K562 (cell line): ENCODE data around the gene NINJ1. TPM values are rescaled to one million over a fixed set of nuclear protein-coding genes. Genes with fewer than 3 reads are reported as not detected.

Experiments used
- ARID3A ChIP-seq: IDR thresholded peaks from 2 replicates; pipeline ENCODE4 v1.6.1; 2012; ENCODE audit warnings: low read depth, low read length, improper control_type of control experiment, borderline replicate concordance
- DLX4 ChIP-seq: fragments of 250-450 bp; sonication (Bioruptor Pico); IDR thresholded peaks from 2 replicates; pipeline ENCODE4 v1.6.1; 2021; ENCODE audit warnings: mild to moderate bottlenecking
- MLX ChIP-seq, 2 experiments: fragments of 450-650 bp in 1 of 2; sonication (generic) in 1 of 2; formaldehyde crosslinking; conservative IDR thresholded peaks; 2 replicates each; pipeline versions ENCODE4 v1.4.0 to v1.8.1; 2020 to 2022; ENCODE audit warnings: mild to moderate bottlenecking in 1 of 2, missing genetic modification reagents in 1 of 2
- NCOR1 ChIP-seq: fragments of 450-650 bp; IDR thresholded peaks from 2 replicates; pipeline ENCODE4 v1.6.1; 2016; ENCODE audit warnings: mild to moderate bottlenecking, moderate library complexity
- NUFIP1 ChIP-seq: fragments of 450-650 bp; IDR thresholded peaks from 2 replicates; pipeline ENCODE4 v1.6.1; 2018; ENCODE audit not compliant: partially characterized antibody
- RCOR1 ChIP-seq, 2 experiments: IDR thresholded peaks; 2 replicates each; pipeline ENCODE4 v1.6.1; 2012; ENCODE audit warnings: low read depth in 2 of 2, low read length in 2 of 2, borderline replicate concordance in 1 of 2, improper control_type of control experiment in 1 of 2
- RFX7 ChIP-seq: fragments of 250-450 bp; sonication (Bioruptor Pico); IDR thresholded peaks from 2 replicates; pipeline ENCODE4 v1.5.1; 2021; ENCODE audit warnings: mild to moderate bottlenecking
- SP2 ChIP-seq: IDR thresholded peaks from 2 replicates; pipeline ENCODE4 v1.6.1; 2011; ENCODE audit warnings: mild to moderate bottlenecking, low read depth, low read length, moderate library complexity; ENCODE audit not compliant: poor library complexity, severe bottlenecking; ENCODE audit errors: extremely low read depth
- TEAD1 ChIP-seq, 2 experiments: fragments of 450-650 bp in 1 of 2; sonication (generic) in 1 of 2; formaldehyde crosslinking; IDR thresholded peaks; 2 replicates each; pipeline versions ENCODE4 v1.4.0 to v1.8.0; 2020 to 2022; ENCODE audit warnings: mild to moderate bottlenecking in 2 of 2, missing genetic modification reagents in 1 of 2
- XRCC4 ChIP-seq: IDR thresholded peaks from one replicate; pipeline ENCODE4 v1.6.1; 2011; ENCODE audit not compliant: insufficient read depth, insufficient read length; ENCODE audit errors: extremely low read depth
- ZFPM2 ChIP-seq: fragments of 250-450 bp; sonication (Bioruptor Pico); IDR thresholded peaks from 2 replicates; pipeline ENCODE4 v1.5.1; 2022; ENCODE audit warnings: mild to moderate bottlenecking
- ZKSCAN1 ChIP-seq: fragments of 150-350 bp; IDR thresholded peaks from 2 replicates; pipeline ENCODE4 v1.6.1; 2016; ENCODE audit warnings: low read depth, low read length
- ZNF384 ChIP-seq: IDR thresholded peaks from 2 replicates; pipeline ENCODE4 v1.6.1; 2012; ENCODE audit warnings: low read depth, low read length, improper control_type of control experiment
- ZNF518B ChIP-seq: fragments of 250-450 bp; sonication (Bioruptor Pico); IDR thresholded peaks from 2 replicates; pipeline ENCODE4 v1.5.0; 2021; ENCODE audit warnings: mild to moderate bottlenecking, moderate library complexity
- ZNF561 ChIP-seq: fragments of 450-650 bp; formaldehyde crosslinking; conservative IDR thresholded peaks from 2 replicates; pipeline ENCODE4 v1.4.0; 2020; ENCODE audit warnings: mild to moderate bottlenecking, moderate library complexity
- ZSCAN29 ChIP-seq: fragments of 450-650 bp; IDR thresholded peaks from 2 replicates; pipeline ENCODE4 v1.6.1; 2017
- polyA plus RNA-seq, 8 experiments: library from polyadenylated mRNA; depleted of rRNA in 4 of 8; stranded (reverse) in 5 of 8; unstranded in 3 of 8; fragments of >200 nt; fragmentation: Nextera tagmentation in 2 of 8; fragmentation: Illumina TruSeq in 1 of 8; extraction: Ambion mirVana in 2 of 8; extraction: Trizol in 1 of 8; gene quantifications; 2 replicates each; pipeline versions ENCODE4 v1.2.1 to v1.2.3, GENCODE V29; 2011 to 2014; ENCODE audit warnings: inconsistent platforms in 1 of 8, missing spikeins in 1 of 8
- total RNA-seq, 7 experiments: library from RNA; depleted of rRNA in 6 of 7; stranded (reverse); fragments of >200 nt in 6 of 7; fragmentation: Illumina TruSeq in 2 of 7; extraction: Trizol in 2 of 7; gene quantifications; 2 replicates each; pipeline versions ENCODE4 v1.2.1 to v1.2.3, GENCODE V29; 2011 to 2021; ENCODE audit warnings: low replicate concordance in 1 of 7
- TF ChIP-seq, protein P1 (sequence below): fragments of 250-450 bp; sonication (Bioruptor Pico); IDR thresholded peaks from 2 replicates; pipeline ENCODE4 v1.8.0; 2022; ENCODE audit warnings: moderate library complexity, mild to moderate bottlenecking, inconsistent platforms

The NINJ1 gene
- total and polyA plus RNA-seq, 9 of the 15 experiments (the other 6 are each of a cell fraction or from before 2014, with no cell fraction given), result 0.13 to 8.4 (median 4.9) TPM

DNA sequence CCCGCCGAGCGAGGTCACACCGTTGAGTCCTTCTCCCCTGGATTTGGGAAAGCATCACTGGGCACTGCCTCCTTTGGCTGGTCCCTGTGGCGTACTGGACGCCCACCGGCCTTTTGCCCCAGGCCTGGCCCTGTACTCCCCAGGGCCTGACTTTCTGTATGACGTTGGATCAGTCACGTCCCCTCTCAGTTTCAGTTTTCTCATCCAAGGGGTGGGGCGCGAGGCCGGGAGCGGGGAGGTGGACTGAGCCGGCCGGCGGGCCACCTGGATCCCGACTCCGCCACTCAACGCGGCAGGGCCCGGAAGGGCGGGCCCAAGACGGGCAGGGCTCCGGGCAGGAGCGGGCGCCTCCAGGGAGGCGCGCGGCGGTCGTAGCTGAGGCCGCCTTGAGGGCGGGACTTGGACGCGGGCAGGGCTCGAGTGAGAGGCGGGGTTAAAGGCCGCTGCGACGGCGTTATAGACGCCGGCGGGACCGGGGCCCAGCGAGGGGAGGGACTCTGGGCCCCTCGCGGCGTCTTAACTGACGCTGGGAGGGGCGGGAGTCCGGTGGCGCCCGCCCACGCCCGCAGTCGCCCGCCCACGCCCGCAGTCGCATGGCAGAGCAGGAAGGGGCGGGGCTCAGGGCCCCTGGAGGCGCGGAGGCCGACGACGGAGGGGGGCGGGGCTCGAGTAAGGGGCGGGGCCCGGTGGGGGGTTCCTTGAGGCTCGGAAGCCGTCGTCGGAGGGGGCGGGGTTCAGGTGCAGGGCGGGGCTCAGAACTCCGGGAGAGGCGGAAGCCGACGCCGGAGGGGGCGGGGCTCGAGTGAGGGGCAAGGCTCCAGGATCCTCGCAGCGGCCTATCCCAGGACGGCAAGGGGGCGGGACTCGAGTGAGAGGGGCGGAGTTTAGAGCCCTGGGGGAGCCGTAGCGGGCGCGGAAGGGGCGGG is 38.6 kb downstream of the NINJ1 start (continued):
- TF ChIP-seq ZNF561 (CRISPR knock-in tag) (no peak), DLX4 (CRISPR knock-in tag) (no peak), RCOR1 (IDR thresholded peaks at IDR 0.05; ENCODE audit: borderline replicate concordance in 1 of 2, low read depth in 2 of 2, low read length in 2 of 2) (peak in 1 of 2 experiments; percentile 21; a peak in 1 of 4 replicates), ZNF518B (CRISPR knock-in tag) (no peak), MLX (CRISPR knock-in tag; conservative IDR thresholded peaks at IDR 0.05) (no peak), SP2 (no peak), NUFIP1 (no peak), ZFPM2 (CRISPR knock-in tag) (no peak), NCOR1 (no peak), RFX7 (CRISPR knock-in tag) (no peak), TEAD1 (CRISPR knock-in tag; IDR thresholded peaks at IDR 0.05) (no peak), ZNF384 (no peak), ZSCAN29 (no peak), ZKSCAN1 (no peak), ARID3A (no peak), XRCC4 (no peak)
- TF ChIP-seq, protein P1, sequence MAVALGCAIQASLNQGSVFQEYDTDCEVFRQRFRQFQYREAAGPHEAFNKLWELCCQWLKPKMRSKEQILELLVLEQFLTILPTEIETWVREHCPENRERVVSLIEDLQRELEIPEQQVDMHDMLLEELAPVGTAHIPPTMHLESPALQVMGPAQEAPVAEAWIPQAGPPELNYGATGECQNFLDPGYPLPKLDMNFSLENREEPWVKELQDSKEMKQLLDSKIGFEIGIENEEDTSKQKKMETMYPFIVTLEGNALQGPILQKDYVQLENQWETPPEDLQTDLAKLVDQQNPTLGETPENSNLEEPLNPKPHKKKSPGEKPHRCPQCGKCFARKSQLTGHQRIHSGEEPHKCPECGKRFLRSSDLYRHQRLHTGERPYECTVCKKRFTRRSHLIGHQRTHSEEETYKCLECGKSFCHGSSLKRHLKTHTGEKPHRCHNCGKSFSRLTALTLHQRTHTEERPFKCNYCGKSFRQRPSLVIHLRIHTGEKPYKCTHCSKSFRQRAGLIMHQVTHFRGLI (CRISPR knock-in tag), result 0 out of 2 replicates have a peak, but pooled peaks have one; percentile 21
